Fibroblast of pulmonary artery (primary cell): ENCODE results near the gene KRT85.

Source experiments
- DNase-seq: peaks from one replicate; pipeline ENCODE4 v3.0.0-alpha.2; 2010; ENCODE audit warnings: low read depth
- H3K4me3 ChIP-seq: replicated peaks from 2 replicates; pipeline ENCODE4 v1.5.1; 2011; ENCODE audit warnings: low read depth, mild to moderate bottlenecking, control low read depth, low read length, moderate library complexity
- TF ChIP-seq, protein P1 (sequence below): IDR thresholded peaks from 2 replicates; pipeline ENCODE4 v1.5.1; 2011; ENCODE audit warnings: mild to moderate bottlenecking, control low read depth, low read length, inconsistent platforms; ENCODE audit errors: missing control alignments

KRT85 gene

GRCh38 chr12:52356031-52356761, 11.1 kb downstream of the KRT85 start:
- TF ChIP-seq, protein P1, sequence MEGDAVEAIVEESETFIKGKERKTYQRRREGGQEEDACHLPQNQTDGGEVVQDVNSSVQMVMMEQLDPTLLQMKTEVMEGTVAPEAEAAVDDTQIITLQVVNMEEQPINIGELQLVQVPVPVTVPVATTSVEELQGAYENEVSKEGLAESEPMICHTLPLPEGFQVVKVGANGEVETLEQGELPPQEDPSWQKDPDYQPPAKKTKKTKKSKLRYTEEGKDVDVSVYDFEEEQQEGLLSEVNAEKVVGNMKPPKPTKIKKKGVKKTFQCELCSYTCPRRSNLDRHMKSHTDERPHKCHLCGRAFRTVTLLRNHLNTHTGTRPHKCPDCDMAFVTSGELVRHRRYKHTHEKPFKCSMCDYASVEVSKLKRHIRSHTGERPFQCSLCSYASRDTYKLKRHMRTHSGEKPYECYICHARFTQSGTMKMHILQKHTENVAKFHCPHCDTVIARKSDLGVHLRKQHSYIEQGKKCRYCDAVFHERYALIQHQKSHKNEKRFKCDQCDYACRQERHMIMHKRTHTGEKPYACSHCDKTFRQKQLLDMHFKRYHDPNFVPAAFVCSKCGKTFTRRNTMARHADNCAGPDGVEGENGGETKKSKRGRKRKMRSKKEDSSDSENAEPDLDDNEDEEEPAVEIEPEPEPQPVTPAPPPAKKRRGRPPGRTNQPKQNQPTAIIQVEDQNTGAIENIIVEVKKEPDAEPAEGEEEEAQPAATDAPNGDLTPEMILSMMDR, result no peak
- no peak for DNase-seq
- no peak overlapping the region for H3K4me3 ChIP-seq

- H3K4me3 ChIP-seq, result no peak overlapping the region
- TF ChIP-seq, protein P1, result no peak
- DNase-seq, result no peak
Measured at GRCh38 chr12:52355176-52355575, 12.1 kb downstream of the KRT85 start.

DNA sequence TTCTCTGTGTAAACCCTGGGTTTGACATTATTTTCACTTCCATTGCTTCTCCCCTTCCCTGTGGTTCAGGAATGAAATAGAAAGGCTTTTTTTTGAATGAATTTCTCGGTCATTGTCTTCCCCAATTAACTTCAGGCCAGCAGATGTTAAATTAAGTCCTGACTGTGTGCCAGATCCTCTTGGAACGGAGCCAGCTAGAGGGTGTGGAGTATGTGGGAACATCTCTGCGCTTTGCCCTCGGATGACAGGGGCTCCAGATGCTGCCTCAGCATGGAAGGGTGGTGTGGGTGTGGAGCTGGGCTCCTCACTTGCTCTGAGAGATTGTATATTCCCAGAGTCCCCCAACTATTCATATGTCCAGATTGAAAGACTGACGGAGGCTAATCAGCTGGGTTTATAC, 13.1 kb downstream of the KRT85 start:
- no peak overlapping the region for H3K4me3 ChIP-seq
- no peak for DNase-seq
- TF ChIP-seq, protein P1, result no peak

- TF ChIP-seq, protein P1, result no peak
- no peak for DNase-seq
- no peak overlapping the region for H3K4me3 ChIP-seq
Measured at GRCh38 chr12:52353766-52354165, 13.5 kb downstream of the KRT85 start.

DNA sequence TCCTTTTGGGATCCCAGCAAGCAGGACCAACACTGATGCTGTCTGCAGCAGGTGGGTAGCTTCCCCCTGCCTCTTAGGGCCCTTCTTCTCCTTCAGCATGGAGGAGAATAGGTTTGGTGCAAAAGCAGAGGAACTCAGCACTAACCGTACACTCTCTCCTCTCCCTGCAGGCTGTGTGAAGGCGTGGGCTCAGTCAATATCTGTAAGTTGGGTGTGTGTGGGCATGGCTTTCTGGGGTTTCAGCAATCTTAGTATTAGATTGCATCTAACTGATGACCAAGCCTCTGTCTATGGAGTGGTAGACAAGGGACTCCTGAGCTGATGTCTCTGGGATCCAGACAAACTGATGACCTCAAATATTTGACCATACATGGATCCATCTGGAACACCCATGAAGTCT, 14.3 kb downstream of the KRT85 start:
- no peak for DNase-seq
- TF ChIP-seq, protein P1, result no peak
- no peak overlapping the region for H3K4me3 ChIP-seq

- H3K4me3 ChIP-seq, result no peak overlapping the region
- no peak for DNase-seq
- TF ChIP-seq, protein P1, result no peak
Measured at GRCh38 chr12:52351196-52352059, 15.9 kb downstream of the KRT85 start.
